CD4-positive, alpha-beta T cell treated with Interleukin-21 for 1 hour (primary cell): ENCODE measurements around the gene TMEM41A.

ENCODE experiments used
- DNase-seq: peaks from one replicate; pipeline ENCODE4 v3.0.0-alpha.2; 2020

Gene TMEM41A

GRCh38 chr3:185498503-185499396 is at the start of gene TMEM41A:
TSS of gene TMEM41A (minus strand) at chr3:185499035. CDS start at chr3:185498961, 74 bp downstream.
- peak; percentile 91 for DNase-seq

GRCh38 chr3:185540695-185541094 is 41.9 kb upstream of the TMEM41A start:
- DNase-seq = no peak

- no peak for DNase-seq
These were observed 41.1 kb upstream of the TMEM41A start for GRCh38 chr3:185539934-185540333.

- DNase-seq = peak; percentile 21
These were observed 38.6 kb upstream of the TMEM41A start for GRCh38 chr3:185537369-185537970.

- DNase-seq = no peak
These were observed 35.7 kb upstream of the TMEM41A start for GRCh38 chr3:185534511-185534910.

- no peak for DNase-seq
These were observed 34.1 kb upstream of the TMEM41A start for GRCh38 chr3:185532901-185533300.

- DNase-seq = no peak
These were observed 32.0 kb upstream of the TMEM41A start for GRCh38 chr3:185530856-185531255.

- no peak for DNase-seq
These were observed 29.7 kb upstream of the TMEM41A start for GRCh38 chr3:185528532-185528931.

- no peak for DNase-seq
These were observed 28.5 kb upstream of the TMEM41A start for GRCh38 chr3:185527364-185527763.

- no peak for DNase-seq
These were observed 27.6 kb upstream of the TMEM41A start for GRCh38 chr3:185526349-185526951.

- DNase-seq = no peak
These were observed 22.7 kb upstream of the TMEM41A start for GRCh38 chr3:185521349-185522138.

GRCh38 chr3:185519021-185519420 is 20.2 kb upstream of the TMEM41A start:
- no peak for DNase-seq

- DNase-seq = no peak
These were observed 18.7 kb upstream of the TMEM41A start for GRCh38 chr3:185517387-185518130.

- no peak for DNase-seq
These were observed 12.9 kb upstream of the TMEM41A start for GRCh38 chr3:185511711-185512110.

GRCh38 chr3:185508335-185508991 is 9.6 kb upstream of the TMEM41A start:
- no peak for DNase-seq

- DNase-seq = no peak
These were observed 9.0 kb upstream of the TMEM41A start for GRCh38 chr3:185507883-185508282.

- DNase-seq = no peak
These were observed 5.8 kb upstream of the TMEM41A start for GRCh38 chr3:185504636-185505035.

- no peak for DNase-seq
These were observed 4.7 kb upstream of the TMEM41A start for GRCh38 chr3:185503521-185503920.

GRCh38 chr3:185502987-185503386 is 4.2 kb upstream of the TMEM41A start:
- DNase-seq = no peak

- DNase-seq = no peak
These were observed 8.6 kb downstream of the TMEM41A start for GRCh38 chr3:185490241-185490640.

GRCh38 chr3:185489462-185489861 is 9.4 kb downstream of the TMEM41A start:
- no peak for DNase-seq

- no peak for DNase-seq
These were observed 10.4 kb downstream of the TMEM41A start for GRCh38 chr3:185488465-185488864.
